GM21381 (cell line): Measurements from ENCODE around the gene PDLIM5.

Experiments used
- ATAC-seq: cut with Tn5 transposase; IDR thresholded peaks from one replicate; pipeline ENCODE4 v1.9.1; 2021; ENCODE audit warnings: mild to moderate bottlenecking, moderate library complexity; ENCODE audit not compliant: unreplicated experiment

The PDLIM5 gene

GRCh38 chr4:94523617-94524016 is 71.9 kb downstream of the PDLIM5 start:
- ATAC-seq, result no peak

- peak; percentile 75 for ATAC-seq
Measured at GRCh38 chr4:94525993-94526728, 74.4 kb downstream of the PDLIM5 start.

DNA sequence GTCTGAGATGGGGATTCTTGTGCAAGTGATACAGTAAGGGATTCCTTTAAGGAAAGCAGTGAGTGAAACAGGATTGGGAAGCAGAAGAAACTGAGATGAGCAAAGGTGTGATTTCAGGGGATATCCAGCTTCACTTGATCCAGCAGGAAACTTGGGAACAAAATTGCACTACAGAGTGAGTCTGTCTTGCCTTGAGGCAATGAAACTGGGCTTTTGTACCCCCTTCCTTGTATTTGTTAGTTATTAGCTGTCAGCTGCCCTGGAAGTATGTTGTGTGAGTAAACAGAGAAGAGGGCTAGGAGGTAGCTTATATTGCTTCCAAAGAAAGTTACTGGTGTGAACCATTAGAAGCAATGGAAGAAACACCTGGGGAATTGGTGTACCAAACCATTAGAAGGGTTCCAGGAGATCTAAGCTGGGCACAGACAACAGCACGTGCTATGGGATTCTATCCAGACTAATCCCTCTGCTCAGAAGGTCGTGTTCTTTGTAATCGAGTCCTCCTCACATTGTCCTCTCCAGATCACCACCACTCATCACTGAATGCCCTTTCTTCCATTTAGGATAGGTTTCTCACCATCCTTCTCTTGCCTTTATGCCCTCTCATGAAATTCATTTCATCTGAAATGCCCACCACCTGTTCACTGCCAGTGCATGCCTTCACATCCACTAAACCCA is 76.0 kb downstream of the PDLIM5 start:
- ATAC-seq, result no peak

- no peak for ATAC-seq
Measured at GRCh38 chr4:94528792-94529451, 77.2 kb downstream of the PDLIM5 start.

DNA sequence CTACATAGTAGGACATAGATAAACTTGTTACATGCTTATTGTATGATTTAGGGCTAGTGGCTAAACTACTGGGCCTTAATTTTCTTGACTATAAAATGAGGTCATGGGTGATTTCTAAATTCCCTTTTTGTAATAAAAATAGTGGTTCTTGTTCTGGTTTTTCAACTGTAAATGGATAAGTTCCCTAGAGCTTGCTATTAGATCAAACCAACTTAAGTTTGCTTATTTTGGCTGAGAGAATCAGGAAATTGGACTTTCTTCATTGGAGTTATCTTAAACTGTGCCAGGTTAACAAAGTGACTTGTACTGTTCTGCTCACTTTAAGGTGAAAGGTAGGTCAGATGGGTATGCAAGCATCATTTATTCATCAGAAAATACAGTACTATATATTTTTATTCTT is 78.3 kb downstream of the PDLIM5 start:
- ATAC-seq, result no peak

- ATAC-seq, result no peak
Measured at GRCh38 chr4:94531991-94532789, 80.4 kb downstream of the PDLIM5 start.

GRCh38 chr4:94533405-94534223 is 81.9 kb downstream of the PDLIM5 start:
- no peak for ATAC-seq

DNA sequence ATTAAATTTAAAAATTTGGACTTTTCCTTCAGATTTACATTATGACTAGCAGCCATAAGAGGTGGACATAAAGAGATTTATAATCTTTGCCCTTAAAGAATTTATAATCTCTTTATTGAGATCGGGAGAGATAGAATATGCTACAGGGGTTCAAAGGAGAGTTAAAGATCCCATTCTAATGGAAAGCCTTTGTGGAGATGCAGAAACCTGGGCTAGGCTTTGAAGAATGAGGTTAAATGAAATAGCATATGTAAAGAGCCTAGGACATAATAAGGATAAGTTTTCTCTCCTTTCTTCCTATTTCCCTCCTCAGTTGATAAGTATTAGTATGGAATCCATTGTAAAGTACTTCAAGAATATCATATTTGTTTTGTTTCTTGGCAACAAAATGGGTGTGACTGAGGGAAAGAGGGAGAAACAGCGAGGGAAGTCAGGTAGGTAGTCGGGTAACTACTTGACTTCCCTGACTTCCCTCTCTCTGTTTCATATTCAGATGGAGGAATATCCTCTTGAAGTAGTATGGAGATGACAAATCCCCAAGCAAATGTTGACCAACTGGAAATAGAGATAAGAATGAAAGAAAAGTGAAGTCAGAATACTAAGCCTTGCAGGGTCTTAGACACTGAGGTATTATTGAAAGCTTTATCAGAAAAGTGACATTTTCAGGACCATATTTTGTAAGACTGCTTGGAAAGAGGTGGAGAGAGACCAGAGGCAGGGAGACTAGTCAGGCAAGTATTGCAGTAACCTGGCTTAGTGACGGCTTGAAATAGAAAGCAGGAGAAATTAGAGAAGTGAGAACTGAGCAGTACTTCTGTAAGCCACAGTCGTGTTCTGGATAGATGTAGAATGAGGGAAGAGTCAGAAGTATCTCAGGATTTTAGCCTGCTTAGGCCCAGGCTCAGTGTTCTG is 82.9 kb downstream of the PDLIM5 start:
- ATAC-seq, result peak; percentile 93

- ATAC-seq, result no peak
Measured at GRCh38 chr4:94536049-94536448, 84.3 kb downstream of the PDLIM5 start.

DNA sequence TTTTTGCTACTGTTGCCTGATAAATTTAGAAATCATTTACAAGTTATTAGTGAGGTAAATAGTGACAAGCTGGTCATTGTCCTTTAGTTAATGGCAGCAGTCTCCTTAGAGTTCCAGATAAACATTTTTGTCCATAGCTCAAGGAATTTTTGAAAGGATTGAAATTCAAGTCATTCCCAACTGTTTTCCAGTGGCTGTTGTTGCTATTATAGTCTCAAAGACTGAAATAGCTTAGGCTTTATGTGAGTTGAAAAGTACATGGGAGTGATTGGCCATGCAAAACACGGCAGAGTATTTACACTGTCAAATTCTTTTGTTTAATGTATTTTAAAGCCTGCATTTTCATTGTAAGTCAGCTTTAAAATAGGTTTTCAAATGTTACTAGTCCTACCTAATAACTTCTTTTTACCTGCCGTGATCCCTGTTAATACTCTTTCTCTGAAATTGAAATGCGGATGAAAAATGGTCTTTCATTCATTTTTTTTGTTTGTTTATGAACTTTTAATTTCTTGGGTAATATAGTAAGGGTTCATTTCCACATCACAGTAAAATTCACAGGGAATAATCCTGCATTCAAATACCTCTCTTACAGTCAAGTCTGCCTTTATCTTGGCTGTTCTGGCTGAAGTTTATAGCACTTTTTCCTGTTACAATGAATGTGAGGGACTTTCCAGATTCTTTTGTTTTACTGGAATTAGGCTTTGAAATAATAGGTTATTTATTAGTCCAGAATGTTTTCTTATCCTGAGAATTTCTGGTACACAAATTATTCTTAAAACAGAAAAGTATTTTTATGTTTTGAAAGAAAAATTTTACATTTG is 85.1 kb downstream of the PDLIM5 start:
- no peak for ATAC-seq

DNA sequence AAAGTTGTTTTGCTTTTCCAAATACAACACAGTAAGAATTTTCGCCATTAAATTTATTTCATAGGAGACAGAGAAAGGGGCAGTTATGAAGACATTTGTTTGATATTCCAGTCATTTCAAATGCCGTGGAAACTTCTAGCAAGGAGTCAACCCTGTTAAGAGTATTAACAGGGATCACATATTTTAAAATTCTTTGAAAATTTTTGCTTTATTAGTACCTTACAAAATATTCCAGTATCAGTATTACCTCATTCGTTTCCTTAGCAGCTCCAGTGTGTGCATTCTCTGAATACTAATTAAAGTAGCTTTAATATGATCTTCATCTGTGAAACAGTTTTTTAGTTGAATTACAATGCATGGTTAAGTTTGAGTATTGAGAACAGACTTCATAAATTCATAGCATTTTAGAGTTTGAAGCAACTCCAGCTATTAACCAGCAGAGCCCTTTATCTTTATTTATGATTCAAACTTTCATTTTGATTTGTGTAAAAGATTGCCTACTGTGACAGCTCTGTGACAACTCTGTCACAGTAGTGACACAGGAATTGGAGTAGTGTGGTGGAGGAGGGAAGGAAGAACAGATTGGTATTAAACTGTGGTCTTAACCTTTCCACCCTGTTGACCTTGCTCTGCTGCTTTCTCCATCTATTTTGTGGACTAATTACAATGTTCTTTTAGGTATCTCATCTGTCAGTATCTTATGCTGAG is 86.3 kb downstream of the PDLIM5 start:
- no peak for ATAC-seq

GRCh38 chr4:94540476-94540875 is 88.7 kb downstream of the PDLIM5 start:
- no peak for ATAC-seq

DNA sequence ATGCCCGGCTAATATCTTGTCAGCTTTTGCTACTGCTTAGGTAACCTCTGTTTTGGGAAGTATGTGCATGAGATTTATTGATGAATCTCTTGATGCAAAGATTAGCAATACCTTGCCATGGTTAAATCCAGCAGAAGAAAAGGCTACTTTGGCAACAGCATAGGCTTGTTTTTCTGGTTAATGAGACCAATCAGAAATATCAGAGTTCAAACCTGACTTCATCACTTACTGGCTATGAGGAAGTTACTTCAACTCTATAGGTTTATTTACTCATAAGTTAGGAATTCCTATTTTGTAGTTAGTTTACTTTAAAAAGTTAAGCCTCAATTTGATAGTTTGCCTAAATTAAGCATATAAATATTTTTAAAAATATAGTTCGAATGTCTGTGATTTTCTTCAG is 93.1 kb downstream of the PDLIM5 start:
- no peak for ATAC-seq

DNA sequence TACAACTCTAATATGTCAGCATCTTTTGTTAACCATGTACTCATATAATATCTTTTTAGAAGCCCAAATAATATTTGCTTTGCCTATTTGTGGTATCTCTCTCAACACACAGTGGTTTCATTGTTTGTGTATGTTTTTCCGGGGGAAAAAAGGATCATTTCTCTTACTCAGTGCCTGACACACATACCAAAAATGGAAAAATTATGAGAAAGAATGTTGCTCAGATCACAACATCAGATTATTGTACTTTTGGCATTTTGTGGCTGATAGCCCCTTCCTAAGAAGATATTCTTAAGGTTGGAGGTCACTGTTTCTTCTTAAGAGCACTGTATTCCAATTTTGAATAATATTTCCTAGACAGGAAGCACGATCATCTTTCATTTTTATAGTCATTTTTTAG is 93.6 kb downstream of the PDLIM5 start:
- no peak for ATAC-seq

- no peak for ATAC-seq
Measured at GRCh38 chr4:94546949-94547348, 95.2 kb downstream of the PDLIM5 start.

DNA sequence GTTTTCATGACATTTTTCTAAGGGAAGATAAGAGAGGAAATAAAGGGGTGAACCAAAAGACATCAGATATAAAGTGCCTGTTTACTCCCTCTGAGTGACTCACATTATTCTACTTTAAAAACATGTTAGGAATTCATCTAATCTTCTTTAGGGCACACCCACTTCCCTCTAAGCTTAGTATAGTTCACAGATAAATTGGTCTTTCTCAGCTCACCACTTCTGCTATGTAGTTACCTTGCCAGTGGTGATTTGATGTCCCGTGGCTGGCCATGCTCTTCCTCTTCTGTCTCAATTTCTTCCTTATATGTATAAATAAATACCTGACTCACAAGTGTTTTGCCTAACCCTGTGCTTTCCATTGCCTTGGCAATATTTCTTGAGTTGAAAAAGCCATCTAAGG is 96.8 kb downstream of the PDLIM5 start:
- no peak for ATAC-seq

DNA sequence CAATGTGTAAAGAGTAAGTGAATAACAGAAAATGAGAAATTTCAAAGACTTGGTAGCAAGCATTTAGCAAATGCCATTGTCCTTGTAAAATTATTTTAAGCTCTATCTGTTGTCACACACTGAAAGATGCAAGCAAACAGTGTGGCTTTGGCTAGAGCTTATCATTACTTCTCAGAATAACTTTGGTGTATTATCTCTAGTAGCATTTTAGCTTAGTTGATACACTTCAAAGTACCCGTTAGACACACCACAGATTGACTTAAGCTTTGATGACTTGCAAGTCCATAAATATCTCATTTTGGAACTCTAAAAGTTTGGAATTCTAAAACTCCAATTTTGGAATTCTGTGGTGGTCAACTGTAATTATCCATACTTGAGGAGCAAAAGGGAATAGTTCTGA is 98.6 kb downstream of the PDLIM5 start:
- no peak for ATAC-seq

DNA sequence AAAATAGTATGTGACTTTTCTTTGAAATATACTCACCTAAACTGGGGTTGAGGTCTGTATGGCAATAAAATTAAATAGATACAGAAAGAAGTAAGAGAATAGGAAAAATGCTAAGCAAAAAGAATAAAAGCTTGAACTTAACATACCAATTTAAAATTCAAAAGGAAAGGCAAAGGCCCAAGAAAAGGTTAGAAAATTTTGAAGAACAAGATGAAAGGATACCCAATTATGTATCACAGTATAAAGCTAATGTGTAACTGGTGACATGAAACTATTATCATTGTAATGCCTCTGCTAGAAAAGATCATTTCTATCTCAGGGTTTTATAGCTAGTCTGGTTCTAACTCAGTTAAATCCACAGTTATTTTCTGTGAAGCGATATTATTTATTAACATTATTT is 99.1 kb downstream of the PDLIM5 start:
- ATAC-seq, result no peak
